ENCODE measurements around the gene DZIP1. TPM values are rescaled to one million over a fixed set of nuclear protein-coding genes. Genes with fewer than 3 reads are reported as not detected.

The DZIP1 gene
- total and polyA plus RNA-seq, 2 of the 8 experiments (the other 6 are each of a cell fraction or from before 2014, with no cell fraction given), result 7.6 to 24.6 TPM

GRCh38 chr13:95552539-95553441, 91.7 kb downstream of the DZIP1 start, which contains the start of gene CLDN10:
TSS of gene CLDN10 (plus strand) at chr13:95552720. CDS start at chr13:95552754, 34 bp downstream.
- Histone ChIP-seq H4K91ac (replicated peaks; ENCODE audit: insufficient read length, low read length) (peak within 1 kb of the TSS; percentile 83), H4K20me1 (replicated peaks in 1 of 2; ENCODE audit: control insufficient read depth in 1 of 2, insufficient read depth in 2 of 2, low read length in 2 of 2) (no peaks in the 10 kb centered on the region), H2AFZ (ENCODE audit: low read length) (peak within 1 kb of the TSS; percentile 100), H3K18ac (ENCODE audit: extremely low read depth, low read length) (peak within 1 kb of the TSS; percentile 88), H3K36me3 (ENCODE audit: control insufficient read depth in 2 of 4, insufficient read depth in 4 of 4, low read length in 3 of 4) (no peaks in the 10 kb centered on the region), H3K79me1 (ENCODE audit: low read depth, low read length) (no peaks in the 10 kb centered on the region; the same call in 1 of the 2 replicates), H2BK20ac (ENCODE audit: low read length) (peak within 1 kb of the TSS; percentile 14; the same call in 1 of the 2 replicates), H3K9ac (replicated peaks in 1 of 4; ENCODE audit: extremely low read depth in 1 of 4, low read depth in 3 of 4, low read length in 3 of 4) (peak within 1 kb of the TSS; percentile 6 to 76 (median 36)), H3K14ac (ENCODE audit: insufficient read length) (no peak within 1 kb of the TSS), H2BK15ac (ENCODE audit: low read length) (no peak within 1 kb of the TSS; the same call in 1 of the 2 replicates), H3K56ac (replicated peaks; ENCODE audit: insufficient read length, low read depth, low read length) (no peak within 1 kb of the TSS), H3K27me3 (replicated peaks in 1 of 4; ENCODE audit: control insufficient read depth in 3 of 4, extremely low read depth in 1 of 4, insufficient read depth in 3 of 4, low read length in 3 of 4) (peaks cover 0 to 3% (median 1%) of the 10 kb centered on the region in 4 experiments; a peak in 5 of 7 replicates), H4K5ac (ENCODE audit: insufficient read length, low read depth, low read length) (peak within 1 kb of the TSS; percentile 53), H3K23ac (ENCODE audit: insufficient read length) (no peak within 1 kb of the TSS), H2BK12ac (ENCODE audit: low read depth, low read length) (0 out of 2 replicates have a peak within 1 kb of the TSS, but pooled peaks have one; percentile 77), H4K8ac (ENCODE audit: extremely low read depth, insufficient read depth, low read length) (peak within 1 kb of the TSS; percentile 84), H2AK5ac (ENCODE audit: low read depth, low read length) (no peak within 1 kb of the TSS), H3K4me1 (replicated peaks in 1 of 4; ENCODE audit: control insufficient read depth in 3 of 4, insufficient read depth in 4 of 4, low read length in 3 of 4) (peaks cover 2 to 12% (median 3%) of the 10 kb centered on the region in 4 experiments; a peak in 5 of 7 replicates), H3K27ac (ENCODE audit: low read depth, low read length) (no peak within 1 kb of the TSS), H2BK120ac (replicated peaks; ENCODE audit: low read depth, low read length) (peak within 1 kb of the TSS; percentile 84), H3K4ac (replicated peaks; ENCODE audit: insufficient read length, low read depth, low read length) (no peak within 1 kb of the TSS), H3K9me3 (ENCODE audit: insufficient read depth in 2 of 2, low read depth in 1 of 2, low read length in 1 of 2) (no peaks in the 10 kb centered on the region), H3K79me2 (ENCODE audit: control insufficient read depth in 1 of 2, insufficient read depth in 2 of 2, low read length in 2 of 2) (peaks cover 0 to 9% of the 10 kb centered on the region in 2 experiments; a peak in 1 of 4 replicates), H3K4me2 (ENCODE audit: insufficient read depth in 1 of 2, low read depth in 2 of 2, low read length in 2 of 2) (peak within 1 kb of the TSS; percentile 91 to 97), H2BK5ac (ENCODE audit: low read depth, low read length) (peak within 1 kb of the TSS; percentile 32; the same call in 1 of the 2 replicates), H3K23me2 (ENCODE audit: low read depth, low read length) (peaks cover 10% of the 10 kb centered on the region), H3K4me3 (ENCODE audit: extremely low read depth in 1 of 4, insufficient read depth in 2 of 4, low read depth in 3 of 4, low read length in 4 of 4) (peak within 1 kb of the TSS; percentile 61 to 96 (median 77))
- WGBS, 2 experiments (ENCODE audit: extremely low coverage in 1 of 2, insufficient coverage in 1 of 2, insufficient read length in 1 of 2, insufficient replicate concordance in 2 of 2, low coverage in 1 of 2, low lambda C conversion rate in 2 of 2, missing lambda C conversion rate in 1 of 2), result 2% methylated on average over 30 of the region's 70 CpGs; no CpG with 5 or more reads in 1 of the 2 experiments
- FAIRE-seq (no peak), DNase-seq (ENCODE audit: low read depth in 1 of 2, low spot score in 2 of 2) (peak; percentile 53 to 94)
- ChIA-PET POLR2A (ENCODE audit: partially characterized antibody) (interaction anchor here (1.1 to 1.4 kb wide), 2 partner anchors 11 to 20 kb away, joined by 3 to 6 read pairs; no protein-coding TSS in a partner anchor), CTCF (ENCODE audit: partially characterized antibody) (interaction anchor here (0.6 to 1.9 kb wide), 18 partner anchors 11 to 281 kb away, joined by 3 to 11 read pairs (median 4); no protein-coding TSS in a partner anchor)
- TF ChIP-seq TAF7 (optimal IDR thresholded peaks at IDR 0.05; ENCODE audit: borderline replicate concordance, low read depth, low read length) (peak; percentile 44), SP1 (IDR thresholded peaks at IDR 0.05; ENCODE audit: low read depth, low read length) (0 out of 2 replicates have a peak, but pooled peaks have one; percentile 40), ZNF274 (IDR thresholded peaks at IDR 0.05; ENCODE audit: borderline replicate concordance, extremely low read depth, low read length) (no peak), HDAC2 (IDR thresholded peaks at IDR 0.05; ENCODE audit: borderline replicate concordance in 1 of 2, low read depth in 2 of 2, low read length in 2 of 2) (peak; percentile 54 to 73; a peak in 1 of 4 replicates), POU5F1 (IDR thresholded peaks at IDR 0.05; ENCODE audit: low read depth, low read length) (no peak), RNF2 (IDR thresholded peaks at IDR 0.05; ENCODE audit: borderline replicate concordance, low read depth, low read length, missing control alignments, poor library complexity, severe bottlenecking) (no peak), SAP30 (IDR thresholded peaks at IDR 0.05; ENCODE audit: insufficient read depth, insufficient replicate concordance, low read length) (no peak), KDM4A (IDR thresholded peaks at IDR 0.05; ENCODE audit: low read depth, low read length, severe bottlenecking) (peak; percentile 86), GTF2F1 (IDR thresholded peaks at IDR 0.05; ENCODE audit: borderline replicate concordance, low read depth, low read length) (no peak)

Measured in H1 (cell line).